HuH-7 (cell line): ENCODE measurements around the gene UGT1A10.
"Not testable (repeated sequence)": the region's sequence is repeated elsewhere in the genome, so short reads cannot be mapped to it uniquely, and the experiment has no call there.

Experiments
- DNase-seq: peaks from one replicate; pipeline ENCODE4 v3.0.0; 2011; ENCODE audit warnings: low spot score

The UGT1A10 gene

GRCh38 chr2:233743464-233744259 is 107.4 kb downstream of the UGT1A10 start:
- no peak for DNase-seq

- peak; percentile 77 for DNase-seq
These were observed 109.0 kb downstream of the UGT1A10 start for GRCh38 chr2:233745073-233745755.

GRCh38 chr2:233745838-233746237 is 109.6 kb downstream of the UGT1A10 start:
- not testable (repeated sequence) for DNase-seq

- no peak for DNase-seq
These were observed 110.4 kb downstream of the UGT1A10 start for GRCh38 chr2:233746475-233747282.

GRCh38 chr2:233747283-233747544 is 111.0 kb downstream of the UGT1A10 start:
- no peak for DNase-seq

GRCh38 chr2:233750689-233751088 is 114.4 kb downstream of the UGT1A10 start:
- not testable (repeated sequence) for DNase-seq

GRCh38 chr2:233751212-233752009 is 115.2 kb downstream of the UGT1A10 start:
- not testable (repeated sequence) for DNase-seq

- DNase-seq, result no peak
These were observed 118.8 kb downstream of the UGT1A10 start for GRCh38 chr2:233754872-233755611.

- DNase-seq, result peak; percentile 86
These were observed 120.3 kb downstream of the UGT1A10 start for GRCh38 chr2:233756429-233757081.

GRCh38 chr2:233758141-233758540 is 121.9 kb downstream of the UGT1A10 start:
- no peak for DNase-seq

GRCh38 chr2:233758849-233759248 is 122.6 kb downstream of the UGT1A10 start:
- DNase-seq, result no peak

GRCh38 chr2:233760043-233760442 is 123.8 kb downstream of the UGT1A10 start, which contains the start of gene UGT1A1:
UGT1A1 (plus strand) TSS chr2:233760270; CDS start chr2:233760288, 18 bp downstream.
- DNase-seq, result peak; percentile 35

- no peak for DNase-seq
These were observed 125.0 kb downstream of the UGT1A10 start for GRCh38 chr2:233761040-233761769.

- DNase-seq, result no peak
These were observed 128.0 kb downstream of the UGT1A10 start for GRCh38 chr2:233764264-233764663.

GRCh38 chr2:233764761-233765160 is 128.5 kb downstream of the UGT1A10 start:
- no peak for DNase-seq

- no peak for DNase-seq
These were observed 130.2 kb downstream of the UGT1A10 start for GRCh38 chr2:233766416-233766815.

- DNase-seq, result no peak
These were observed 131.8 kb downstream of the UGT1A10 start for GRCh38 chr2:233768076-233768475.

- no peak for DNase-seq
These were observed 133.0 kb downstream of the UGT1A10 start for GRCh38 chr2:233769260-233769659.

- no peak for DNase-seq
These were observed 135.9 kb downstream of the UGT1A10 start for GRCh38 chr2:233772153-233772552.

GRCh38 chr2:233772583-233772982 is 136.3 kb downstream of the UGT1A10 start:
- DNase-seq, result no peak
